ENCODE results near the gene LBHD1. TPM values are rescaled to one million over a fixed set of nuclear protein-coding genes. Genes with fewer than 3 reads are reported as not detected.
A peak's percentile ranks its signal among the peaks of the same experiment; 100 is the strongest.

Gene LBHD1
- total and polyA plus RNA-seq, 2 of the 13 experiments (the other 11 are each of a cell fraction or from before 2014, with no cell fraction given), result 3.2 to 3.7 TPM

- TF ChIP-seq TOE1 (CRISPR knock-in tag; IDR thresholded peaks at IDR 0.05) (peak; percentile 26; the same call in 1 of the 2 replicates), HHEX (CRISPR knock-in tag; IDR thresholded peaks at IDR 0.05) (0 out of 2 replicates have a peak, but pooled peaks have one; percentile 28), NFYC (CRISPR knock-in tag; IDR thresholded peaks at IDR 0.05) (no peak), DNMT1 (CRISPR knock-in tag; IDR thresholded peaks at IDR 0.05) (peak; percentile 61), SIN3A (IDR thresholded peaks at IDR 0.05; ENCODE audit: borderline replicate concordance, low read depth, low read length) (peak; percentile 94; the same call in 1 of the 2 replicates), ZNF276 (CRISPR knock-in tag; IDR thresholded peaks at IDR 0.05; ENCODE audit: low read depth) (no peak), MIER2 (CRISPR knock-in tag; IDR thresholded peaks at IDR 0.05) (no peak), POLR2G (IDR thresholded peaks at IDR 0.05; ENCODE audit: low read depth, low read length) (peak; percentile 92), ZNF329 (CRISPR knock-in tag; IDR thresholded peaks at IDR 0.05; ENCODE audit: low read depth) (0 out of 2 replicates have a peak, but pooled peaks have one; percentile 59), NR3C1 (CRISPR knock-in tag; IDR thresholded peaks at IDR 0.05) (no peak), ZNF280D (CRISPR knock-in tag; IDR thresholded peaks at IDR 0.05) (peak; percentile 17; the same call in 1 of the 2 replicates), SMAD9 (CRISPR knock-in tag; IDR thresholded peaks at IDR 0.05) (0 out of 2 replicates have a peak, but pooled peaks have one; percentile 8)
- TF ChIP-seq, protein P1, sequence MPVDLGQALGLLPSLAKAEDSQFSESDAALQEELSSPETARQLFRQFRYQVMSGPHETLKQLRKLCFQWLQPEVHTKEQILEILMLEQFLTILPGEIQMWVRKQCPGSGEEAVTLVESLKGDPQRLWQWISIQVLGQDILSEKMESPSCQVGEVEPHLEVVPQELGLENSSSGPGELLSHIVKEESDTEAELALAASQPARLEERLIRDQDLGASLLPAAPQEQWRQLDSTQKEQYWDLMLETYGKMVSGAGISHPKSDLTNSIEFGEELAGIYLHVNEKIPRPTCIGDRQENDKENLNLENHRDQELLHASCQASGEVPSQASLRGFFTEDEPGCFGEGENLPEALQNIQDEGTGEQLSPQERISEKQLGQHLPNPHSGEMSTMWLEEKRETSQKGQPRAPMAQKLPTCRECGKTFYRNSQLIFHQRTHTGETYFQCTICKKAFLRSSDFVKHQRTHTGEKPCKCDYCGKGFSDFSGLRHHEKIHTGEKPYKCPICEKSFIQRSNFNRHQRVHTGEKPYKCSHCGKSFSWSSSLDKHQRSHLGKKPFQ (CRISPR knock-in tag; IDR thresholded peaks at IDR 0.05; ENCODE audit: insufficient replicate concordance), result peak; percentile 79
- TF ChIP-seq, protein P2, sequence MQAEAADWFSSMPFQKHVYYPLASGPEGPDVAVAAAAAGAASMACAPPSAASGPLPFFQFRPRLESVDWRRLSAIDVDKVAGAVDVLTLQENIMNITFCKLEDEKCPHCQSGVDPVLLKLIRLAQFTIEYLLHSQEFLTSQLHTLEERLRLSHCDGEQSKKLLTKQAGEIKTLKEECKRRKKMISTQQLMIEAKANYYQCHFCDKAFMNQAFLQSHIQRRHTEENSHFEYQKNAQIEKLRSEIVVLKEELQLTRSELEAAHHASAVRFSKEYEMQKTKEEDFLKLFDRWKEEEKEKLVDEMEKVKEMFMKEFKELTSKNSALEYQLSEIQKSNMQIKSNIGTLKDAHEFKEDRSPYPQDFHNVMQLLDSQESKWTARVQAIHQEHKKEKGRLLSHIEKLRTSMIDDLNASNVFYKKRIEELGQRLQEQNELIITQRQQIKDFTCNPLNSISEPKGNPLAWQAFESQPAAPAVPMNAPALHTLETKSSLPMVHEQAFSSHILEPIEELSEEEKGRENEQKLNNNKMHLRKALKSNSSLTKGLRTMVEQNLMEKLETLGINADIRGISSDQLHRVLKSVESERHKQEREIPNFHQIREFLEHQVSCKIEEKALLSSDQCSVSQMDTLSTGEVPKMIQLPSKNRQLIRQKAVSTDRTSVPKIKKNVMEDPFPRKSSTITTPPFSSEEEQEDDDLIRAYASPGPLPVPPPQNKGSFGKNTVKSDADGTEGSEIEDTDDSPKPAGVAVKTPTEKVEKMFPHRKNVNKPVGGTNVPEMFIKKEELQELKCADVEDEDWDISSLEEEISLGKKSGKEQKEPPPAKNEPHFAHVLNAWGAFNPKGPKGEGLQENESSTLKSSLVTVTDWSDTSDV (CRISPR knock-in tag; IDR thresholded peaks at IDR 0.05), result no peak
- TF ChIP-seq, protein P3, sequence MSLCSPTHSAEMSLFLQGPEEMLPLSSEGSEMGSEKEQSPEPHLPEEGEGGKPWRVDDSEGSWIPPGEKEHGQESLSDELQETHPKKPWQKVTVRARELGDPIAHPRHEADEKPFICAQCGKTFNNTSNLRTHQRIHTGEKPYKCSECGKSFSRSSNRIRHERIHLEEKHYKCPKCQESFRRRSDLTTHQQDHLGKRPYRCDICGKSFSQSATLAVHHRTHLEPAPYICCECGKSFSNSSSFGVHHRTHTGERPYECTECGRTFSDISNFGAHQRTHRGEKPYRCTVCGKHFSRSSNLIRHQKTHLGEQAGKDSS (CRISPR knock-in tag; IDR thresholded peaks at IDR 0.05; ENCODE audit: borderline replicate concordance, low read depth), result peak; percentile 20; the same call in 1 of the 2 replicates
- TF ChIP-seq, protein P4, sequence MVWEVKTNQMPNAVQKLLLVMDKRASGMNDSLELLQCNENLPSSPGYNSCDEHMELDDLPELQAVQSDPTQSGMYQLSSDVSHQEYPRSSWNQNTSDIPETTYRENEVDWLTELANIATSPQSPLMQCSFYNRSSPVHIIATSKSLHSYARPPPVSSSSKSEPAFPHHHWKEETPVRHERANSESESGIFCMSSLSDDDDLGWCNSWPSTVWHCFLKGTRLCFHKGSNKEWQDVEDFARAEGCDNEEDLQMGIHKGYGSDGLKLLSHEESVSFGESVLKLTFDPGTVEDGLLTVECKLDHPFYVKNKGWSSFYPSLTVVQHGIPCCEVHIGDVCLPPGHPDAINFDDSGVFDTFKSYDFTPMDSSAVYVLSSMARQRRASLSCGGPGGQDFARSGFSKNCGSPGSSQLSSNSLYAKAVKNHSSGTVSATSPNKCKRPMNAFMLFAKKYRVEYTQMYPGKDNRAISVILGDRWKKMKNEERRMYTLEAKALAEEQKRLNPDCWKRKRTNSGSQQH (CRISPR knock-in tag; IDR thresholded peaks at IDR 0.05; ENCODE audit: low read depth), result peak; percentile 55; the same call in 1 of the 2 replicates
These were observed at the start of gene LBHD1, which contains the start of gene UQCC3 (continued) for GRCh38 chr11:62671608-62672389.

Data from HepG2 (cell line).